ENCODE data around the gene MCEMP1.

DNA sequence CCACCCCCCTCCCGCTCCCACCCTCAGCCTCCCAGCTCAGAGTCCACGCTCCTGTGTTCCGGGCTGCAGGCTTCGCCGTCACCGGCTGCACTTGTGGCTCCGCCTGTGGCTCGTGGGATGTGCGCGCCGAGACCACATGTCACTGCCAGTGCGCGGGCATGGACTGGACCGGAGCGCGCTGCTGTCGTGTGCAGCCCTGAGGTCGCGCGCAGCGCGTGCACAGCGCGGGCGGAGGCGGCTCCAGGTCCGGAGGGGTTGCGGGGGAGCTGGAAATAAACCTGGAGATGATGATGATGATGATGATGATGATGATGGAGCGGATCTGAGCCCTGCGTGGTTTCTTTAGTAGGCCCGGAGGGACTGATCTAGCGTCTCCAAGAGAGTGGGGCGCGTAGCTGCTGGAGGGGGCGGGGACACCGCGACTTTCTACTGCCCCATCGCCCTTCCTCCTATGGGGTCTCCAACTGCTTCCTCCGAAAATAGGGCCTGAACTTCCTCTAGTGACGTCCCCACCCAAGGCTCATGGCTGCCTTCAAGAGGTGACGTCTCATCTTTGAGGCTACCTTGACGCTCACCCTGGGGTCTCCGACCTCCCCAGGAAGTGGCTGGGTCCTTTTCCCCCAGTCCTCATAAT, 6.6 kb upstream of the MCEMP1 start:
- TF ChIP-seq, protein P1, sequence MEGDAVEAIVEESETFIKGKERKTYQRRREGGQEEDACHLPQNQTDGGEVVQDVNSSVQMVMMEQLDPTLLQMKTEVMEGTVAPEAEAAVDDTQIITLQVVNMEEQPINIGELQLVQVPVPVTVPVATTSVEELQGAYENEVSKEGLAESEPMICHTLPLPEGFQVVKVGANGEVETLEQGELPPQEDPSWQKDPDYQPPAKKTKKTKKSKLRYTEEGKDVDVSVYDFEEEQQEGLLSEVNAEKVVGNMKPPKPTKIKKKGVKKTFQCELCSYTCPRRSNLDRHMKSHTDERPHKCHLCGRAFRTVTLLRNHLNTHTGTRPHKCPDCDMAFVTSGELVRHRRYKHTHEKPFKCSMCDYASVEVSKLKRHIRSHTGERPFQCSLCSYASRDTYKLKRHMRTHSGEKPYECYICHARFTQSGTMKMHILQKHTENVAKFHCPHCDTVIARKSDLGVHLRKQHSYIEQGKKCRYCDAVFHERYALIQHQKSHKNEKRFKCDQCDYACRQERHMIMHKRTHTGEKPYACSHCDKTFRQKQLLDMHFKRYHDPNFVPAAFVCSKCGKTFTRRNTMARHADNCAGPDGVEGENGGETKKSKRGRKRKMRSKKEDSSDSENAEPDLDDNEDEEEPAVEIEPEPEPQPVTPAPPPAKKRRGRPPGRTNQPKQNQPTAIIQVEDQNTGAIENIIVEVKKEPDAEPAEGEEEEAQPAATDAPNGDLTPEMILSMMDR (conservative IDR thresholded peaks at IDR 0.05; ENCODE audit: low read length), result no peak
- no peak for TF ChIP-seq EZH2phosphoT487 (IDR thresholded peaks at IDR 0.05; ENCODE audit: borderline replicate concordance, low read depth, low read length)
